GM12892 (cell line): ENCODE measurements around the gene PDPK1.
"Not testable (repeated sequence)": the region's sequence is repeated elsewhere in the genome, so short reads cannot be mapped to it uniquely, and the experiment has no call there.

Source experiments
- POLR2A ChIP-seq: IDR thresholded peaks from 2 replicates; pipeline ENCODE4 v1.6.1; 2011; ENCODE audit warnings: low read depth, low read length, control low read depth
- POLR2AphosphoS5 ChIP-seq: IDR thresholded peaks from 2 replicates; pipeline ENCODE4 v1.6.1; 2011; ENCODE audit warnings: low read depth, low read length, control low read depth
- TAF1 ChIP-seq: IDR thresholded peaks from 2 replicates; pipeline ENCODE4 v1.6.1; 2011; ENCODE audit warnings: low read depth, mild to moderate bottlenecking, control low read depth, low read length, borderline replicate concordance

DNA sequence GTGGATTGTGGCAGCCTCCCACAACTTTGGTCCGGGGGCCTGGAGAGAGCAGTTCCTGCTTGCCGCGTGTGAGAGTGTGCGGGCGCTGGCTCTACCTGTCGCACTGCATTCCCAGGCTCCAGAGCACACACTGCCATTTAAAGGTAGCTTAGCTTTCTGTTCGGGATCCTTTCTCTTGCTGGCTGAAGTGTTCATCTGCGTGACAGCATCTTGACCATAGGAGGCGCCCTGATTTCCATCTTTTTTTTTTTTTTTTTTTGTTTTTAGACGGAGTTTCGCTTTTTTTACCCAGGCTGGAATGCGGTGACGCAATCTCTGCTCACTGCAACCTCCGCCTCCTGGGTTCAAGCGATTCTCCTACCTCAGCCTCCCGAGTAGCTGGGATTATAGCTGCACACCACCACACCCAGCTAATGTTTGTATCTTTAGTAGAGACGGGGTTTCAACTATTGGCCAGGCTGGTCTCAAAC, 13.6 kb downstream of the PDPK1 start:
- TF ChIP-seq POLR2AphosphoS5, POLR2A, TAF1: not testable (repeated sequence)
